H9 (cell line): ENCODE results near the gene EID2. TPM values are rescaled to one million over a fixed set of nuclear protein-coding genes. Genes with fewer than 3 reads are reported as not detected.

ENCODE experiments used
- DNase-seq: peaks from one replicate; pipeline ENCODE4 v3.0.0-alpha.2; 2017
- H2AFZ ChIP-seq: one replicate; pipeline ENCODE4 v1.6.1; 2013; ENCODE audit warnings: mild to moderate bottlenecking, low read length, control low read depth, moderate library complexity
- H2AK5ac ChIP-seq: 2 replicates; pipeline ENCODE4 v1.6.1; 2013; ENCODE audit warnings: low read length, control low read depth, mixed read lengths; ENCODE audit not compliant: insufficient read length
- H2BK120ac ChIP-seq: one replicate; pipeline ENCODE4 v1.6.1; 2013; ENCODE audit warnings: low read depth, mild to moderate bottlenecking, low read length, control low read depth, inconsistent platforms; ENCODE audit not compliant: poor library complexity, severe bottlenecking
- H2BK12ac ChIP-seq: 2 replicates; pipeline ENCODE4 v1.6.1; 2013; ENCODE audit warnings: low read length, control low read depth, mixed read lengths, low read depth; ENCODE audit not compliant: insufficient read length
- H2BK15ac ChIP-seq: 2 replicates; pipeline ENCODE4 v1.6.1; 2013; ENCODE audit warnings: low read depth, low read length, control low read depth
- H2BK20ac ChIP-seq: one replicate; pipeline ENCODE4 v1.6.1; 2013; ENCODE audit warnings: low read depth, mild to moderate bottlenecking, low read length, control low read depth, inconsistent platforms; ENCODE audit not compliant: poor library complexity, severe bottlenecking
- H2BK5ac ChIP-seq: 2 replicates; pipeline ENCODE4 v1.6.1; 2013; ENCODE audit warnings: low read length, control low read depth, mixed read lengths; ENCODE audit not compliant: insufficient read length
- H3K14ac ChIP-seq: 2 replicates; pipeline ENCODE4 v1.6.1; 2013; ENCODE audit warnings: low read length, control low read depth; ENCODE audit not compliant: insufficient read depth
- H3K18ac ChIP-seq: 2 replicates; pipeline ENCODE4 v1.6.1; 2013; ENCODE audit warnings: low read depth, mild to moderate bottlenecking, mixed read lengths, low read length, control low read depth; ENCODE audit not compliant: insufficient read length
- H3K23ac ChIP-seq: 2 replicates; pipeline ENCODE4 v1.6.1; 2013; ENCODE audit warnings: low read length, control low read depth, mixed read lengths, low read depth; ENCODE audit not compliant: insufficient read length
- H3K23me2 ChIP-seq: 2 replicates; pipeline ENCODE4 v1.6.1; 2013; ENCODE audit warnings: low read depth, mild to moderate bottlenecking, mixed read lengths, low read length, control low read depth; ENCODE audit not compliant: insufficient read length, poor library complexity, severe bottlenecking
- H3K27ac ChIP-seq: 2 replicates; pipeline ENCODE4 v1.5.1; 2013; ENCODE audit warnings: low read length, control low read depth, mixed read lengths, low read depth; ENCODE audit not compliant: insufficient read length
- H3K27me3 ChIP-seq: 2 replicates; pipeline ENCODE4 v1.6.1; 2013; ENCODE audit warnings: low read length, control low read depth, inconsistent platforms; ENCODE audit not compliant: insufficient read depth
- H3K4ac ChIP-seq: 2 replicates; pipeline ENCODE4 v1.6.1; 2013; ENCODE audit warnings: low read depth, mild to moderate bottlenecking, control low read depth, inconsistent platforms, low read length, moderate library complexity
- H3K4me1 ChIP-seq: 2 replicates; pipeline ENCODE4 v1.6.1; 2013; ENCODE audit warnings: low read length, control low read depth, inconsistent platforms; ENCODE audit not compliant: insufficient read depth
- H3K4me2 ChIP-seq: 2 replicates; pipeline ENCODE4 v1.6.1; 2013; ENCODE audit warnings: low read length, control low read depth, mixed read lengths; ENCODE audit not compliant: insufficient read length, insufficient read depth
- H3K56ac ChIP-seq: 2 replicates; pipeline ENCODE4 v1.6.1; 2013; ENCODE audit warnings: low read depth, mild to moderate bottlenecking, mixed read lengths, low read length, control low read depth; ENCODE audit not compliant: insufficient read length
- H3K79me1 ChIP-seq: 2 replicates; pipeline ENCODE4 v1.6.1; 2013; ENCODE audit warnings: low read depth, mild to moderate bottlenecking, moderate library complexity, low read length, control low read depth, inconsistent platforms; ENCODE audit not compliant: insufficient read depth, poor library complexity, severe bottlenecking
- H3K79me2 ChIP-seq: 2 replicates; pipeline ENCODE4 v1.6.1; 2013; ENCODE audit warnings: low read length, control low read depth, inconsistent platforms; ENCODE audit not compliant: insufficient read depth
- H3K9ac ChIP-seq: 2 replicates; pipeline ENCODE4 v1.6.1; 2013; ENCODE audit warnings: low read length, control low read depth, mixed read lengths; ENCODE audit not compliant: insufficient read length; ENCODE audit errors: extremely low read depth
- H3K9me3 ChIP-seq: one replicate; pipeline ENCODE4 v1.6.1; 2013; ENCODE audit warnings: low read depth, low read length, inconsistent platforms; ENCODE audit not compliant: control insufficient read depth
- H3T11ph ChIP-seq: one replicate; pipeline ENCODE4 v1.6.1; 2013; ENCODE audit warnings: mild to moderate bottlenecking, low read length, control low read depth, inconsistent platforms
- H4K20me1 ChIP-seq: one replicate; pipeline ENCODE4 v1.6.1; 2013; ENCODE audit not compliant: control insufficient read depth, insufficient read length, insufficient read depth
- H4K5ac ChIP-seq: 2 replicates; pipeline ENCODE4 v1.6.1; 2013; ENCODE audit warnings: low read depth, mild to moderate bottlenecking, mixed read lengths, low read length, control low read depth; ENCODE audit not compliant: insufficient read length
- H4K8ac ChIP-seq: replicated peaks from 2 replicates; pipeline ENCODE4 v1.6.1; 2013; ENCODE audit warnings: low read length, control low read depth, mixed read lengths, low read depth; ENCODE audit not compliant: insufficient read length
- H4K91ac ChIP-seq: 2 replicates; pipeline ENCODE4 v1.6.1; 2013; ENCODE audit warnings: low read depth, mild to moderate bottlenecking, moderate library complexity, mixed read lengths, low read length, control low read depth; ENCODE audit not compliant: insufficient read length
- H3K27ac Mint-ChIP-seq, 3 experiments: 2 replicates in 2 of 3; 3 replicates in 1 of 3; pipeline ENCODE4 v1.8.0; 2020 to 2021; ENCODE audit warnings: mixed read lengths in 3 of 3, mild to moderate bottlenecking in 1 of 3, moderate library complexity in 1 of 3
- H3K27me3 Mint-ChIP-seq: 2 replicates; pipeline ENCODE4 v1.8.0; 2021; ENCODE audit warnings: low read depth, mild to moderate bottlenecking, moderate library complexity, mixed read lengths
- H3K36me3 Mint-ChIP-seq, 3 experiments: 2 replicates in 2 of 3; 3 replicates in 1 of 3; pipeline ENCODE4 v1.8.0; 2020 to 2021; ENCODE audit warnings: low read depth in 3 of 3, mixed read lengths in 3 of 3; ENCODE audit not compliant: insufficient read depth in 1 of 3
- H3K4me1 Mint-ChIP-seq, 2 experiments: 2 replicates each; pipeline ENCODE4 v1.8.0; 2020; ENCODE audit warnings: mixed read lengths in 2 of 2
- H3K4me3 Mint-ChIP-seq, 2 experiments: 2 replicates in 1 of 2; 3 replicates in 1 of 2; pipeline ENCODE4 v1.8.0; 2020 to 2021; ENCODE audit warnings: mild to moderate bottlenecking in 2 of 2, mixed read lengths in 2 of 2, moderate library complexity in 1 of 2
- H3K9me3 Mint-ChIP-seq, 2 experiments: 2 replicates in 1 of 2; 3 replicates in 1 of 2; pipeline ENCODE4 v1.8.0; 2020; ENCODE audit warnings: mild to moderate bottlenecking in 2 of 2, mixed read lengths in 2 of 2, moderate library complexity in 1 of 2
- WGBS: extraction: QIAGEN DNeasy Blood & Tissue Kit; methylation state at CpG from one replicate; pipeline ENCODE4 v1.1.7; 2013; ENCODE audit warnings: missing lambda C conversion rate, low lambda C conversion rate, mixed read lengths; ENCODE audit not compliant: insufficient read length; ENCODE audit errors: extremely low coverage; 5-methylcytosine and 5-hydroxymethylcytosine counted together
- total RNA-seq: library from RNA; stranded (reverse); gene quantifications from 2 replicates; pipeline ENCODE4 v1.2.1, GENCODE V29; 2021
- TF ChIP-seq, protein P1 (sequence below): fragments of 200-600 bp; sonication (generic); conservative IDR thresholded peaks from 3 replicates; pipeline ENCODE4 v1.8.0; 2021; ENCODE audit warnings: antibody characterized with exemption, mild to moderate bottlenecking

EID2 gene
- total RNA-seq, 1 experiment from 2014 or later = 18.8 TPM

DNA sequence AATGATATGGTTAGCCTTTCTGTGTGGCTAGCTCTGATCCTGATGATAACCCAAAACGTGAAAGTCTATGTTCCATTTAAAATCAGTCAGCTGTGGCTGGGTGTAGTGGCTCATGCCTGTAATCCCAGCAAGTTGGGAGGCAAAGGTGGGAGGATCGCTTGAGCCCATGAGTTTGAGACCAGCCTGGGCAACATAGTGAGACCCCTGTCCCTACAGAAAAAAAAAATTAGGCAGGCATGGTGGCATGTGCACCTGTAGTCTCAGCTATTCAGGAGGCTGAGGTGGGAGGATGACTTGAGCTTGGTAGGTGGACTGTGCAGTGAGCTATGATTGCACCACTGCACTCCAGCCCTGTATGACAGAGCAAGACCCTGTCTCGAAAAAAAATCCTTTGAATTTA, 6.2 kb downstream of the EID2 start:
- WGBS = no CpG with 5 or more reads among the region's 3 CpGs
- H2BK20ac ChIP-seq = no peak overlapping the region
- H3K79me1 ChIP-seq = no peaks in the 10 kb centered on the region
- Mint-ChIP-seq H3K4me1 (peaks cover 12% of the 10 kb centered on the region in 2 experiments), H3K27ac (no peak overlapping the region), H3K27me3 (peaks cover 6% of the 10 kb centered on the region), H3K4me3 (no peak overlapping the region), H3K36me3 (peaks cover 0 to 6% (median 0%) of the 10 kb centered on the region in 3 experiments; a peak in 5 of 7 replicates), H3K9me3 (peaks cover 0 to 3% of the 10 kb centered on the region in 2 experiments; a peak in 2 of 5 replicates)
- H3K27ac ChIP-seq = no peak overlapping the region
- no peak overlapping the region for H3K4ac ChIP-seq
- H3T11ph ChIP-seq = no peak overlapping the region
- no peak overlapping the region for H2BK5ac ChIP-seq
- no peak overlapping the region for H3K4me2 ChIP-seq
- no peak for DNase-seq
- no peak overlapping the region for H2BK12ac ChIP-seq
- no peak overlapping the region for H2AK5ac ChIP-seq
- H3K4me1 ChIP-seq = no peaks in the 10 kb centered on the region; the same call in 1 of the 2 replicates
- TF ChIP-seq, protein P1, sequence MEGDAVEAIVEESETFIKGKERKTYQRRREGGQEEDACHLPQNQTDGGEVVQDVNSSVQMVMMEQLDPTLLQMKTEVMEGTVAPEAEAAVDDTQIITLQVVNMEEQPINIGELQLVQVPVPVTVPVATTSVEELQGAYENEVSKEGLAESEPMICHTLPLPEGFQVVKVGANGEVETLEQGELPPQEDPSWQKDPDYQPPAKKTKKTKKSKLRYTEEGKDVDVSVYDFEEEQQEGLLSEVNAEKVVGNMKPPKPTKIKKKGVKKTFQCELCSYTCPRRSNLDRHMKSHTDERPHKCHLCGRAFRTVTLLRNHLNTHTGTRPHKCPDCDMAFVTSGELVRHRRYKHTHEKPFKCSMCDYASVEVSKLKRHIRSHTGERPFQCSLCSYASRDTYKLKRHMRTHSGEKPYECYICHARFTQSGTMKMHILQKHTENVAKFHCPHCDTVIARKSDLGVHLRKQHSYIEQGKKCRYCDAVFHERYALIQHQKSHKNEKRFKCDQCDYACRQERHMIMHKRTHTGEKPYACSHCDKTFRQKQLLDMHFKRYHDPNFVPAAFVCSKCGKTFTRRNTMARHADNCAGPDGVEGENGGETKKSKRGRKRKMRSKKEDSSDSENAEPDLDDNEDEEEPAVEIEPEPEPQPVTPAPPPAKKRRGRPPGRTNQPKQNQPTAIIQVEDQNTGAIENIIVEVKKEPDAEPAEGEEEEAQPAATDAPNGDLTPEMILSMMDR = no peak
- H3K79me2 ChIP-seq = peaks cover 1% of the 10 kb centered on the region; the same call in 1 of the 2 replicates
- H4K5ac ChIP-seq = no peak overlapping the region
- no peak overlapping the region for H3K14ac ChIP-seq
- no peaks in the 10 kb centered on the region for H3K9me3 ChIP-seq
- no peak overlapping the region for H4K91ac ChIP-seq
- H4K8ac ChIP-seq = no peak overlapping the region
- H2BK120ac ChIP-seq = no peak overlapping the region
- H3K27me3 ChIP-seq = no peaks in the 10 kb centered on the region; the same call in 1 of the 2 replicates
- H3K23ac ChIP-seq = no peak overlapping the region
- H4K20me1 ChIP-seq = no peaks in the 10 kb centered on the region
- no peak overlapping the region for H2BK15ac ChIP-seq
- H3K9ac ChIP-seq = no peak overlapping the region
- H3K18ac ChIP-seq = no peak overlapping the region
- H3K56ac ChIP-seq = no peak overlapping the region
- H3K23me2 ChIP-seq = peaks cover 5% of the 10 kb centered on the region
- H2AFZ ChIP-seq = no peak overlapping the region
